NCI-H1092 treated with DMSO at 0.1 percent for 48 hours (cell line): ENCODE results near the gene PRTFDC1.

Source experiments
- DNase-seq: peaks from one replicate; lab custom pipeline; 2025; lab: John Stamatoyannopoulos, UW

PRTFDC1 gene

GRCh38 chr10:24904824-24905223, 47.6 kb downstream of the PRTFDC1 start:
- DNase-seq = no peak

- DNase-seq = no peak
These were observed 50.0 kb downstream of the PRTFDC1 start for GRCh38 chr10:24902400-24902728.

GRCh38 chr10:24901686-24902399, 50.6 kb downstream of the PRTFDC1 start:
- DNase-seq = no peak

GRCh38 chr10:24900888-24901685, 51.3 kb downstream of the PRTFDC1 start:
- no peak for DNase-seq

GRCh38 chr10:24899571-24899970, 52.8 kb downstream of the PRTFDC1 start:
- DNase-seq = no peak

- no peak for DNase-seq
These were observed 53.9 kb downstream of the PRTFDC1 start for GRCh38 chr10:24898501-24898900.

GRCh38 chr10:24897326-24897926, 55.0 kb downstream of the PRTFDC1 start:
- DNase-seq = no peak

GRCh38 chr10:24894728-24895127, 57.7 kb downstream of the PRTFDC1 start:
- no peak for DNase-seq

- DNase-seq = no peak
These were observed 58.1 kb downstream of the PRTFDC1 start for GRCh38 chr10:24894309-24894708.

- DNase-seq = no peak
These were observed 59.3 kb downstream of the PRTFDC1 start for GRCh38 chr10:24893127-24893526.

GRCh38 chr10:24891823-24892222, 60.6 kb downstream of the PRTFDC1 start:
- peak; percentile 6 for DNase-seq

GRCh38 chr10:24889639-24890038, 62.8 kb downstream of the PRTFDC1 start:
- no peak for DNase-seq

- no peak for DNase-seq
These were observed 64.6 kb downstream of the PRTFDC1 start for GRCh38 chr10:24887855-24888231.

- DNase-seq = no peak
These were observed 66.1 kb downstream of the PRTFDC1 start for GRCh38 chr10:24886290-24886680.

- no peak for DNase-seq
These were observed 66.7 kb downstream of the PRTFDC1 start for GRCh38 chr10:24885551-24886289.

- DNase-seq = no peak
These were observed 67.6 kb downstream of the PRTFDC1 start for GRCh38 chr10:24884793-24885192.

- no peak for DNase-seq
These were observed 68.1 kb downstream of the PRTFDC1 start for GRCh38 chr10:24884316-24884715.

- no peak for DNase-seq
These were observed 69.2 kb downstream of the PRTFDC1 start for GRCh38 chr10:24883176-24883575.

GRCh38 chr10:24882047-24882698, 70.2 kb downstream of the PRTFDC1 start:
- no peak for DNase-seq

GRCh38 chr10:24879861-24880260, 72.5 kb downstream of the PRTFDC1 start:
- DNase-seq = no peak

- DNase-seq = no peak
These were observed 78.3 kb downstream of the PRTFDC1 start for GRCh38 chr10:24874133-24874532.

GRCh38 chr10:24873281-24873683, 79.1 kb downstream of the PRTFDC1 start:
- no peak for DNase-seq
